ENCODE results near the gene SSBP3. TPM values are rescaled to one million over a fixed set of nuclear protein-coding genes. Genes with fewer than 3 reads are reported as not detected.

SSBP3 gene
- total RNA-seq, 1 experiment from 2014 or later: 42.1 TPM

- TF ChIP-seq, protein P1, sequence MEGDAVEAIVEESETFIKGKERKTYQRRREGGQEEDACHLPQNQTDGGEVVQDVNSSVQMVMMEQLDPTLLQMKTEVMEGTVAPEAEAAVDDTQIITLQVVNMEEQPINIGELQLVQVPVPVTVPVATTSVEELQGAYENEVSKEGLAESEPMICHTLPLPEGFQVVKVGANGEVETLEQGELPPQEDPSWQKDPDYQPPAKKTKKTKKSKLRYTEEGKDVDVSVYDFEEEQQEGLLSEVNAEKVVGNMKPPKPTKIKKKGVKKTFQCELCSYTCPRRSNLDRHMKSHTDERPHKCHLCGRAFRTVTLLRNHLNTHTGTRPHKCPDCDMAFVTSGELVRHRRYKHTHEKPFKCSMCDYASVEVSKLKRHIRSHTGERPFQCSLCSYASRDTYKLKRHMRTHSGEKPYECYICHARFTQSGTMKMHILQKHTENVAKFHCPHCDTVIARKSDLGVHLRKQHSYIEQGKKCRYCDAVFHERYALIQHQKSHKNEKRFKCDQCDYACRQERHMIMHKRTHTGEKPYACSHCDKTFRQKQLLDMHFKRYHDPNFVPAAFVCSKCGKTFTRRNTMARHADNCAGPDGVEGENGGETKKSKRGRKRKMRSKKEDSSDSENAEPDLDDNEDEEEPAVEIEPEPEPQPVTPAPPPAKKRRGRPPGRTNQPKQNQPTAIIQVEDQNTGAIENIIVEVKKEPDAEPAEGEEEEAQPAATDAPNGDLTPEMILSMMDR (IDR thresholded peaks at IDR 0.05; ENCODE audit: insufficient read depth in 1 of 2, low read depth in 1 of 2, low read length in 1 of 2, severe bottlenecking in 1 of 2, unreplicated experiment in 1 of 2): no peak
- no peak overlapping the region for H3K4me3 Mint-ChIP-seq (ENCODE audit: unreplicated experiment)
- no peak overlapping the region for H3K4me3 ChIP-seq (ENCODE audit: low read depth, low read length)
- ChIA-PET CTCF (no interaction called here), POLR2A (no interaction called here)
- H3K36me3 ChIP-seq (ENCODE audit: control insufficient read depth, insufficient read depth, low read length): no peaks in the 10 kb centered on the region
- peaks cover 8% of the 10 kb centered on the region for H3K4me1 ChIP-seq
- H3K36me3 Mint-ChIP-seq (ENCODE audit: insufficient read depth, unreplicated experiment): peaks cover 6% of the 10 kb centered on the region
- H3K9me3 Mint-ChIP-seq (ENCODE audit: unreplicated experiment): no peaks in the 10 kb centered on the region
- H3K27me3 Mint-ChIP-seq (ENCODE audit: insufficient read depth, unreplicated experiment): no peaks in the 10 kb centered on the region
- peaks cover 7% of the 10 kb centered on the region for H3K4me1 Mint-ChIP-seq (ENCODE audit: low read depth, unreplicated experiment)
- intact Hi-C loops (cut with micrococcal nuclease; ENCODE audit: unreplicated experiment): no loop called here
- no peak for DNase-seq
- H3K27ac Mint-ChIP-seq (ENCODE audit: unreplicated experiment): no peak overlapping the region
- H3K27me3 ChIP-seq (replicated peaks; ENCODE audit: control insufficient read depth, insufficient read depth, low read length): no peaks in the 10 kb centered on the region
- BruUV-seq (replicated peaks): no TSS peak
- no peaks in the 10 kb centered on the region for H3K9me3 ChIP-seq
Measured at GRCh38 chr1:54291276-54292001, 114.8 kb downstream of the SSBP3 start.

DNA sequence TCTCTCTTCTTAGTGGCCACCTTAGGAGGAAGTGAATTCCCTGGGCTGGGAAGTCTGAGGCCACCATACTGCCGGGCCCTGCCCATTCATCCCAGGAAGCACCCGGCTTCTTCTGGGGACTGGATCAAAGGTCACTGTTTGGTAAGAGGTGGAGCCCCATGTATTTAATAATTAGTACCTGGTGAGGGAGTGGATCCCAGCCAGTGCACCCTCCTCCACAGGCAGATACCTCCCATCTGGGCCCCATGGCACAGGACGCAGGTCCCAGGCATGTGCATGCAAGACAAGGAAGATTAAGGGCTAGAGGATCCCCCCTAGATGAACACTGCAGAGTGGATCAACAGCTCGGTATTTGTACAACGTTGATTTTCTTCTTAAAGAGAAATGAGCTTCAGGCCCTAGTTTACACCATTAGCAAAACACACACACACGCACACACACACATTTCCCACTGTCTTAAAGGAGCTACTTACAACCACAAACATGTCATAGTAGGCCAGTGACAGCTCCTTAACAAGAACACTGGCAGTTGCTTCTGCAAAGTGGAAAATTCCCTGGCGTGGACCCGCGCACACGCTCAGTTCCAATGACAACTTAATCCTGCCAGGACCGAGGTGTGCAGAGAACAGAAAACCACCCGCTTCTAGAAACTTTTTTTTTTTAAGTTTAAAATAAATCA is 115.5 kb downstream of the SSBP3 start:
- TF ChIP-seq, protein P1 (IDR thresholded peaks at IDR 0.05; ENCODE audit: insufficient read depth in 1 of 2, low read depth in 1 of 2, low read length in 1 of 2, severe bottlenecking in 1 of 2, unreplicated experiment in 1 of 2): no peak
- Histone ChIP-seq H3K4me1 (peaks cover 8% of the 10 kb centered on the region), H3K27me3 (replicated peaks; ENCODE audit: control insufficient read depth, insufficient read depth, low read length) (no peaks in the 10 kb centered on the region), H3K4me3 (ENCODE audit: low read depth, low read length) (no peak overlapping the region), H3K36me3 (ENCODE audit: control insufficient read depth, insufficient read depth, low read length) (no peaks in the 10 kb centered on the region), H3K9me3 (no peaks in the 10 kb centered on the region)
- no peak overlapping the region for H3K4me3 Mint-ChIP-seq (ENCODE audit: unreplicated experiment)
- peaks cover 6% of the 10 kb centered on the region for H3K36me3 Mint-ChIP-seq (ENCODE audit: insufficient read depth, unreplicated experiment)
- BruUV-seq (replicated peaks): no TSS peak
- peaks cover 7% of the 10 kb centered on the region for H3K4me1 Mint-ChIP-seq (ENCODE audit: low read depth, unreplicated experiment)
- H3K27ac Mint-ChIP-seq (ENCODE audit: unreplicated experiment): no peak overlapping the region
- no peaks in the 10 kb centered on the region for H3K9me3 Mint-ChIP-seq (ENCODE audit: unreplicated experiment)
- CTCF ChIA-PET: no interaction called here
- peak in 1 of 2 experiments; percentile 44 for DNase-seq
- intact Hi-C loops (cut with micrococcal nuclease; ENCODE audit: unreplicated experiment): no loop called here
- POLR2A ChIA-PET: no interaction called here
- no peaks in the 10 kb centered on the region for H3K27me3 Mint-ChIP-seq (ENCODE audit: insufficient read depth, unreplicated experiment)

- Mint-ChIP-seq H3K4me1 (ENCODE audit: low read depth, unreplicated experiment) (peaks cover 7% of the 10 kb centered on the region), H3K27ac (ENCODE audit: unreplicated experiment) (no peak overlapping the region), H3K4me3 (ENCODE audit: unreplicated experiment) (no peak overlapping the region), H3K9me3 (ENCODE audit: unreplicated experiment) (no peaks in the 10 kb centered on the region), H3K27me3 (ENCODE audit: insufficient read depth, unreplicated experiment) (no peaks in the 10 kb centered on the region), H3K36me3 (ENCODE audit: insufficient read depth, unreplicated experiment) (peaks cover 6% of the 10 kb centered on the region)
- no peaks in the 10 kb centered on the region for H3K9me3 ChIP-seq
- ChIA-PET CTCF (interaction anchor here (0.6 kb wide), 1 partner anchor 15 kb away, joined by 3 read pairs; no protein-coding TSS in a partner anchor), POLR2A (no interaction called here)
- no peak overlapping the region for H3K4me3 ChIP-seq (ENCODE audit: low read depth, low read length)
- H3K36me3 ChIP-seq (ENCODE audit: control insufficient read depth, insufficient read depth, low read length): no peaks in the 10 kb centered on the region
- no TSS peak for BruUV-seq (replicated peaks)
- TF ChIP-seq, protein P1 (IDR thresholded peaks at IDR 0.05; ENCODE audit: insufficient read depth in 1 of 2, low read depth in 1 of 2, low read length in 1 of 2, severe bottlenecking in 1 of 2, unreplicated experiment in 1 of 2): no peak
- intact Hi-C loops (cut with micrococcal nuclease; ENCODE audit: unreplicated experiment): no loop called here
- peaks cover 8% of the 10 kb centered on the region for H3K4me1 ChIP-seq
- DNase-seq: no peak
- H3K27me3 ChIP-seq (replicated peaks; ENCODE audit: control insufficient read depth, insufficient read depth, low read length): no peaks in the 10 kb centered on the region
Measured at GRCh38 chr1:54289712-54290233, 116.4 kb downstream of the SSBP3 start.
